Lung (tissue), 12 donors: ENCODE measurements around the gene ATP5MC2. TPM values are rescaled to one million over a fixed set of nuclear protein-coding genes. Genes with fewer than 3 reads are reported as not detected.

ENCODE experiments used
- ATAC-seq: fragments of 200-7000 bp; cut with Tn5 transposase; one replicate; pipeline ENCODE4 v1.9.1; 2020; ENCODE audit warnings: moderate number of reproducible peaks; ENCODE audit not compliant: insufficient read depth, low FRiP score
- DNase-seq, 3 donors: peaks; one replicate each; pipeline ENCODE4 v3.0.0-alpha.2; 2013 to 2017
- H3K27ac ChIP-seq, 2 donors: one replicate each; pipeline ENCODE4 v1.5.1; 2013; ENCODE audit warnings: mild to moderate bottlenecking in 2 of 2, moderate library complexity in 2 of 2, control low read depth in 1 of 2, inconsistent platforms in 1 of 2, low read depth in 1 of 2, low read length in 1 of 2
- H3K27me3 ChIP-seq, 3 donors: one replicate each; pipeline ENCODE4 v1.5.1; 2013; ENCODE audit warnings: low read length in 2 of 3; ENCODE audit not compliant: control insufficient read depth in 3 of 3, insufficient read depth in 3 of 3
- H3K36me3 ChIP-seq, 4 donors: one replicate each; pipeline ENCODE4 v1.5.1; 2013; ENCODE audit warnings: low read length in 4 of 4, mild to moderate bottlenecking in 1 of 4, moderate library complexity in 1 of 4; ENCODE audit not compliant: control insufficient read depth in 4 of 4, insufficient read depth in 4 of 4
- H3K4me1 ChIP-seq, 5 donors: one replicate each; pipeline ENCODE4 v1.5.1; 2013; ENCODE audit warnings: low read length in 5 of 5, mild to moderate bottlenecking in 2 of 5, moderate library complexity in 1 of 5; ENCODE audit not compliant: control insufficient read depth in 5 of 5, insufficient read depth in 5 of 5
- H3K4me3 ChIP-seq: one replicate; pipeline ENCODE4 v1.5.1; 2013; ENCODE audit warnings: mild to moderate bottlenecking, control low read depth, moderate library complexity
- H3K9ac ChIP-seq, 2 donors: one replicate each; pipeline ENCODE4 v1.5.1; 2013; ENCODE audit warnings: low read length in 2 of 2, control low read depth in 1 of 2; ENCODE audit not compliant: insufficient read depth in 1 of 2
- H3K9me3 ChIP-seq, 4 donors: one replicate each; pipeline ENCODE4 v1.5.1; 2013; ENCODE audit warnings: low read length in 3 of 4, mild to moderate bottlenecking in 1 of 4, moderate library complexity in 1 of 4; ENCODE audit not compliant: control insufficient read depth in 4 of 4, insufficient read depth in 3 of 4
- WGBS, 2 donors: extraction: QIAGEN DNeasy Blood & Tissue Kit; methylation state at CpG; one replicate each; pipeline ENCODE4 v1.1.7; 2013; 5-methylcytosine and 5-hydroxymethylcytosine counted together
- polyA plus RNA-seq, 2 donors: library from polyadenylated mRNA; stranded (reverse); fragments of 200-250 nt; gene quantifications; one replicate each; pipeline ENCODE4 v1.2.1, GENCODE V29; 2013
- total RNA-seq, 2 donors: library from RNA; depleted of rRNA in 1 of 2; stranded (reverse); fragments of >200 nt in 1 of 2; gene quantifications; one replicate each; pipeline ENCODE4 v1.2.1, GENCODE V29; 2014 to 2021
- TF ChIP-seq, protein P1 (sequence below): IDR thresholded peaks from 2 replicates; pipeline ENCODE4 v1.5.1; 2012; ENCODE audit warnings: mild to moderate bottlenecking; ENCODE audit errors: control extremely low read depth, extremely low read depth
- donor health status: control.
- donor health status: control.
- donor health status: Bipolar disorder and iron deficiency.
- donor health status: healthy.
- donor health status: DM: yes; HTN: yes; CAD: no.

The ATP5MC2 gene
- total and polyA plus RNA-seq, 4 donors: 143 to 582 (median 320) TPM

DNA sequence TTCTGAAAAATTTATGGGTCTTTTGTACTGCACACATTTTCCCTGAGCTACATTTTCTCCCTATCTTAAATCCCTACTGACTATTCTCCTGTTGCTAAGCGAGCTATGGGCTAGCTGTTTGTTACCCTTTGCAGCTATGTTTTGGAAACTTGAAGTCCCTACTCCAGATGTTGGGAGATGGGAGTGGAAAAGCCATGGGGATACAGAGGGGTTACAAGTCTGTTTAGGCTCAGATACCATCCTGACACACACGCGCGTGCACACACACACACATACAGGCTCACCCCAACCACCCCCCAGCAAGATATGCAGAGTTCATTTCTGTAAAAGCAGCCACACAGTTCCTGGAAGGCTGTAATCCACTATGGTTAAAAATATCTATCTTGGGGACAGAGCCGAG is 15.8 kb downstream of the ATP5MC2 start:
- H3K4me3 ChIP-seq: no peak overlapping the region
- H3K9me3 ChIP-seq: no peaks in the 10 kb centered on the region
- H3K4me1 ChIP-seq: peaks cover 0 to 16% (median 8%) of the 10 kb centered on the region in 5 donors
- ATAC-seq (no peak), DNase-seq (peak in 2 of 3 donors; percentile 16 to 19)
- WGBS, 2 donors: 79 to 92% methylated on average over 5 of the region's 5 CpGs
- peaks cover 3 to 14% (median 8%) of the 10 kb centered on the region in 4 donors for H3K36me3 ChIP-seq
- peak overlapping the region; percentile 2 to 87 for H3K27ac ChIP-seq
- no peaks in the 10 kb centered on the region for H3K27me3 ChIP-seq
- H3K9ac ChIP-seq: peak overlapping the region in 1 of 2 donors; percentile 3
- TF ChIP-seq, protein P1, sequence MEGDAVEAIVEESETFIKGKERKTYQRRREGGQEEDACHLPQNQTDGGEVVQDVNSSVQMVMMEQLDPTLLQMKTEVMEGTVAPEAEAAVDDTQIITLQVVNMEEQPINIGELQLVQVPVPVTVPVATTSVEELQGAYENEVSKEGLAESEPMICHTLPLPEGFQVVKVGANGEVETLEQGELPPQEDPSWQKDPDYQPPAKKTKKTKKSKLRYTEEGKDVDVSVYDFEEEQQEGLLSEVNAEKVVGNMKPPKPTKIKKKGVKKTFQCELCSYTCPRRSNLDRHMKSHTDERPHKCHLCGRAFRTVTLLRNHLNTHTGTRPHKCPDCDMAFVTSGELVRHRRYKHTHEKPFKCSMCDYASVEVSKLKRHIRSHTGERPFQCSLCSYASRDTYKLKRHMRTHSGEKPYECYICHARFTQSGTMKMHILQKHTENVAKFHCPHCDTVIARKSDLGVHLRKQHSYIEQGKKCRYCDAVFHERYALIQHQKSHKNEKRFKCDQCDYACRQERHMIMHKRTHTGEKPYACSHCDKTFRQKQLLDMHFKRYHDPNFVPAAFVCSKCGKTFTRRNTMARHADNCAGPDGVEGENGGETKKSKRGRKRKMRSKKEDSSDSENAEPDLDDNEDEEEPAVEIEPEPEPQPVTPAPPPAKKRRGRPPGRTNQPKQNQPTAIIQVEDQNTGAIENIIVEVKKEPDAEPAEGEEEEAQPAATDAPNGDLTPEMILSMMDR: no peak

DNA sequence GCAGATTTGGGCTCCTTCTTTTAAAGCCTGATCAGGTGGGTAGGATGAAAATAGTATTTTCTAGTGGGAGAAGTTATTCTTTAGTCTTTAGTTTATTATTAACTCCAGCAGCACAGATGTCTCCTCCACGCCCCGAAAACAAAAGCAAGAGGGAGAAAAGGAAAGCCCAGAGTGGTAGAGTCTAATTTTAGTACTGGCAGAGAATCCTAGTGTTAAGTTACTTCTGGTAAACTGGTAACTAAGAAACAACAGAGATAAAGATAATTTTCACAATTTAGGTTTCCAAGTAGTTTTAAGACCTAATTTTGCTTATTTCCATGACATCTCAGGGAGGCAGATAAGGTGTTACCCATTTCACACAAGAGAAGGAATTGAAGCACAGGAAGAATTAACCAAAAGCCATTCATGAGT is 16.3 kb downstream of the ATP5MC2 start:
- Histone ChIP-seq H3K4me1 (peaks cover 0 to 16% (median 8%) of the 10 kb centered on the region in 5 donors), H3K36me3 (peaks cover under 1 to 12% (median 5%) of the 10 kb centered on the region in 4 donors), H3K27ac (peak overlapping the region in 1 of 2 donors; percentile 87), H3K9me3 (no peaks in the 10 kb centered on the region), H3K27me3 (no peaks in the 10 kb centered on the region), H3K9ac (peak overlapping the region in 1 of 2 donors; percentile 3), H3K4me3 (no peak overlapping the region)
- 59 to 74% methylated on average over 2 of the region's 2 CpGs for WGBS, 2 donors
- DNase-seq: peak in 1 of 3 donors; percentile 29
- TF ChIP-seq, protein P1: no peak
- ATAC-seq: no peak

DNA sequence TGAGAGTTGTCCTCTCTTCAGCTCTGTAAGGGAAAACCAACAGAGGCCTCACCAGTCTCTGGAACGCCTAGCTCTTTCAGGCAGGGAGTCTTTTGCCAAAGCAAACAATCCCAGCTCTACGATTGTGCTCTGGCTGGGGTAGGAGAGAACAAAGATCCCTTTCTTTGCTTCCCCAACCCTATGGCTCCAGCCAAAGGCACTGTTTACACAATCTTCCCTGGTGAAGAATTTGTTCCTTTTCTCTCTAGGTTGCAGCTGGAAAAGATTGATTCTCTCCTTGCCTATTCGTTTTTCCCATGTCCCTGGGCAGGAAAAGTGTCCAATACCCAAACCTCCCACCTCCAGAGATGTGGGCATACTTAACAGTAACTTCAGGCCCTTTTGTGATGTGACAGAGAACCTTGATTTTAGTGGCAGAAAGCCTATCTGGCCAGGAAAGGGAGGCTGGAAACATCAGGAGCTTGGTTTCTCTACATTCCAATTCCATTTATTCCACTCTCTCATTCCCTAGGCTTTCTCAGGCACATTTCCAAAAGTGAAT is 16.8 kb downstream of the ATP5MC2 start:
- Histone ChIP-seq H3K9me3 (no peaks in the 10 kb centered on the region), H3K36me3 (peaks cover 0 to 10% (median 3%) of the 10 kb centered on the region in 4 donors), H3K9ac (peak overlapping the region in 1 of 2 donors; percentile 23), H3K27ac (peak overlapping the region; percentile 79 to 87), H3K27me3 (no peaks in the 10 kb centered on the region), H3K4me3 (no peak overlapping the region), H3K4me1 (peaks cover 0 to 16% (median 8%) of the 10 kb centered on the region in 5 donors)
- DNase-seq: peak; percentile 53 to 81 (median 64)
- TF ChIP-seq, protein P1: no peak
- WGBS, 2 donors: 54 to 65% methylated on average over 3 of the region's 3 CpGs
- peak; percentile 47 for ATAC-seq

DNA sequence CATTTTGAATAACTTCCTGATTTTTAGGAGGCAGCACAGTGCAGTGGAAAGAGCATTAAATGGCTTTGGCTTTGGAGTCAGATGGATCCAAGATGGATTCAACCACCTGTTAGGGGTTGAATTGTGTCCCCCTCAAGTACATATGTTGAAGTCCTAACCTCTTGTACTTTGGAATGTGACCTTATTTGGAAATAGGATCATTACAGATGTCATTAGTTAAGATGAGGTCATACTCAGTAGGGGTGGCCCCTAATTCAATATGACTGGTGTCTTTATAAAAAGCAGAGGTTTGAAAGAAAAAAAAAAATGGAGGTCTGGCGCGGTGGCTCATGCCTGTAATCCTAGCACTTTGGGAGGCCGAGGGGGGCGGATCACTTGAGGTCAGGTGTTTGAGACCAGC is 18.8 kb downstream of the ATP5MC2 start:
- peak overlapping the region in 1 of 2 donors; percentile 40 for H3K27ac ChIP-seq
- 96 to 100% methylated on average over 4 of the region's 4 CpGs for WGBS, 2 donors
- no peaks in the 10 kb centered on the region for H3K27me3 ChIP-seq
- no peak for ATAC-seq
- H3K9me3 ChIP-seq: no peaks in the 10 kb centered on the region
- TF ChIP-seq, protein P1: no peak
- H3K36me3 ChIP-seq: no peaks in the 10 kb centered on the region
- H3K9ac ChIP-seq: no peak overlapping the region
- no peak for DNase-seq
- H3K4me3 ChIP-seq: no peak overlapping the region
- H3K4me1 ChIP-seq: peaks cover 0 to 16% (median 8%) of the 10 kb centered on the region in 5 donors
